GM19239 (cell line): Measurements from ENCODE around the gene MTA2.
"Not testable (repeated sequence)": the region's sequence is repeated elsewhere in the genome, so short reads cannot be mapped to it uniquely, and the experiment has no call there.

ENCODE experiments used
- DNase-seq: peaks from one replicate; pipeline ENCODE4 v3.0.0; 2011; ENCODE audit warnings: low spot score; ENCODE audit not compliant: insufficient read length
- FAIRE-seq: peaks from 2 replicates; lab custom pipeline; 2011; peaks lifted over from hg19 to GRCh38; lab: Jason Lieb, UNC

Gene MTA2

DNA sequence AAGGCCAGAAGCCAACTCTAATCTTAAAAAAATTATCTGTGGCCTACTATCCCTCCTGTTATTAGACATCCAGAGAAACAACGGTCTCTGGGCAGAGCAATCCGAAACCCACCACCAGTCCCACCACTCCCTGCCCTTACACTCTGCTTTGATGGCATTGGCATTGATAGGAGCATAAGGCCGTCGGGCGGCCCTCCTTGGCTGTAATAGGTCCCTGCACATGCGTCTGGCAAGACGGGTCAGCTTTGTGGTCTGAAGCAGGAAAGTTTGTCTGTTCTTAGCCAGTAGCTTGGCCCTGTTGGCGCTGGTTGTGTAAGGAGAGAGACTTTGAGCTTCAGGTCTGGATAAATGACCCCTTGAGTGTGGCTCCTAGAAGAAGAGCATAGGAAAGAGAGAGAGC lies 6.5 kb downstream of the MTA2 start:
- FAIRE-seq (no peak), DNase-seq (no peak)

DNA sequence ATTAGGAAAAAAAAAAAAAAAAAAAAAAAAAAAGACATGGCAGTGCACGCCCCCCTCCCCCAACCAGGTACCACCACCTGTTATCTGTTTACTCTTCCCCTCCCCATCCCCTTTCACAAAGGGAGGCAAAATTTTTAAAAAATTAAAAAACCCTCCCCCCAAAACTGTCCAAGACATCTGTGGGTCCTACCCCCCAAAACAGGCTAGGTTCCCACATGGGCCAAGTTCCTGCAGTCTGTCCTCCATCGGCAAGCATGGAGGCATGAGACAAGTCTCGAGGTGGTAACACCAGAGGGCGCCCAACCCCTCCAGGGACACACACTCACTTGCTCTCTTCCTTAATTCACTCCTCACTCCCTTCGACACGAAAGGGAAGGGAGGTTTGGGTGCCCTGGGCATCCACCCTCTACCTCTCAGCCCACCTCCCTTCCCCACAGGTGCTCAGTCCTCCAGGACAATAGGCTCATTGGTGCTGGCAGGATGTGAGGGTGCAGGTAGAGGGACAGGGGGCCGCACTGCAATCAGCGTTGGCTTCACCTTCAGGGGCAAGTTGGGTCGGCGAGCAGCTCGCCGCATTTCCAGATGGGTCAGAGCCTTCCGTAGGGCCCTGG lies 8.1 kb downstream of the MTA2 start:
- FAIRE-seq (peak; percentile 71), DNase-seq (no peak)

DNA sequence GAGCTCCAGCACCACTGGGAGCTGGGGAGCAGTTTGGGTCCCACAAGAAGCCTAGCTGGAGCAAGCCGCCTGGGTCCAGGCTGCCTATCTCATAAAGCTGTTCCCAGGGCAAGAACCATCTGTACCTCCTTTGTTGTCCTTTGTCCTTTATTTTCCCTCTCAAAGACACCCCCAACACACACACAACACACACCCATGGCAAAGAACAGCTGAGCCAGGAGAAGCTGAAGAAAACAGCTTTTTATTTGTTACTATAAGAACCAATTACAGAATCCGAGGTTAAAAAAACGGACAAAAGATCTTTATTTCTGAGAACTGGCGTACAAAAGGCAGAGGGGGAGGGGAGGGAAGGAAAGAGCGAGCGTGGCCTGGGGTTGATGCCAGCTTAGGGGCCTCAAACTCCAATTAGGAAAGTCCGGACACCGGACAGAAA lies 8.7 kb downstream of the MTA2 start:
- DNase-seq (no peak), FAIRE-seq (no peak)

GRCh38 chr11:62592146-62592815 lies 9.4 kb downstream of the MTA2 start:
- DNase-seq (no peak), FAIRE-seq (no peak)

GRCh38 chr11:62591448-62592145 lies 10.1 kb downstream of the MTA2 start, which contains the start of gene TUT1:
Gene TUT1 (minus strand): TSS chr11:62591523. CDS start chr11:62591485, 38 bp downstream.
- peak; percentile 84 for DNase-seq
- peak; percentile 96 for FAIRE-seq

- FAIRE-seq = no peak
- no peak for DNase-seq
Observed at GRCh38 chr11:62588966-62589637, 12.6 kb downstream of the MTA2 start.

GRCh38 chr11:62585356-62585755 lies 16.3 kb downstream of the MTA2 start:
- not testable (repeated sequence) for FAIRE-seq, DNase-seq

- not testable (repeated sequence) for DNase-seq, FAIRE-seq
Observed at GRCh38 chr11:62581735-62582134, 19.9 kb downstream of the MTA2 start.

- DNase-seq = no peak
- no peak for FAIRE-seq
Observed at GRCh38 chr11:62580959-62581715, 20.5 kb downstream of the MTA2 start.

- DNase-seq (no peak), FAIRE-seq (no peak)
Observed at GRCh38 chr11:62579252-62579651, 22.4 kb downstream of the MTA2 start.

DNA sequence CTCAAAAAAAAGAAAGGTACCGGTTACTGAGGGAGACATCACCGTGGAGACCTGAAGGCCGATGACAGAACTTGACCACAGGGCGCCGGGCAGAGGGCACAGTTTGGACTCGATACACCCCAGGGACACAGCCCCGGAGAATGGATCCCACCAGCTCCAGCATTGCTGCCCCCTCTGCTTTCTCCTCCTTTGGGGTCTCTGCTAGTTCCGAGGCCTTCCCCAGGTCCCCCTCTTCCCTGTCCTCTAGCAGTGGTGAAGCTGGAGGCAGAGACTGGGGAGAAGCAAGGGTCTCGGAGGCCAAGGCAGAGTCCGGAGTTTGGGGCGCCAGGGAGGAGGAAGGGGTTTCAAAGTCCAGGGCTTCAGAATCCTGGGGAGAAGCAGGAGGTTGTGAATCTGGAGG lies 23.1 kb downstream of the MTA2 start:
- no peak for FAIRE-seq

GRCh38 chr11:62577046-62577714 lies 24.5 kb downstream of the MTA2 start:
- no peak for FAIRE-seq
- DNase-seq = no peak

More for the DNA sequence above, 23.1 kb downstream of the MTA2 start:
- DNase-seq = no peak

DNA sequence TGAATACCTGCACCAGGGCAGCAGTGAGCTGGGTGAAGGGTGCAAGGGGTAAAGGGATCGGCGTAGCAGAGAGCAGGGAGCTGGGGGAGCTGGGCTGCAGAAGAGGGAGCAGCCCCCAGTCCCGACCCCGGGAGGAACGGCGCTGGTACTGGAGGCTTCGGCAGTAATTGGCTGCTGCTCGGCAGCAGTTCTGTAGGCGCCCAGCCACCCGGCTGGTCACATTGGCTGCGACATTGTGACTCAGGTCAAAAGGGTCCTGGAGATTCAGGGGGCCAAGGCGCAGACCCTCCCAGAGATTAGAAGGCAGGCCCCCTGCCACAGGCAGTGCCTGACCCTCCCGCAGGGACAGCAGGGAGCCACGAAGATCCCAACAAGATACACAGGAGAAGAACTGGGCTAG lies 25.8 kb downstream of the MTA2 start:
- DNase-seq (no peak), FAIRE-seq (no peak)

DNA sequence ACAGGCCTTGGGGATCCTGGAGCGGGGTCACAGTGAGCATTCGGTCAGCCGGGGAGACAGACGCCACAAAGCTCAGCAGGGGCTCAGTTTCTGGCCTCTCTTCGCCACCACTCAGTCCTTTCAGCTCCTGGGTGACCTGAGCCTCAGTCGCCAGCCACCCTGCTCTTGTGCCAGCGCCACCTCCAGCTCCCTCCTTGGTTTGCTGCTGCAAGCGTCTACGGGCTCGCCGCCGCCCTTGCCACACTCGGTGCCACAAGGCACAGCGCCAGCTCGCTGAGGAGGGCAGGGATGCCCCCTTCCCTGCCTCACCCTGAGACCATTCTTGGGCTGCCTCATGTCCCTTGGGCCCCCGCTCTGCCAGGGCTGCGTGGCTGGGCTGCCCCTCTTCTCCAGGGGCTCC lies 26.5 kb downstream of the MTA2 start:
- no peak for FAIRE-seq
- DNase-seq = no peak

GRCh38 chr11:62574363-62575071 lies 27.1 kb downstream of the MTA2 start:
- FAIRE-seq = peak; percentile 4

DNA sequence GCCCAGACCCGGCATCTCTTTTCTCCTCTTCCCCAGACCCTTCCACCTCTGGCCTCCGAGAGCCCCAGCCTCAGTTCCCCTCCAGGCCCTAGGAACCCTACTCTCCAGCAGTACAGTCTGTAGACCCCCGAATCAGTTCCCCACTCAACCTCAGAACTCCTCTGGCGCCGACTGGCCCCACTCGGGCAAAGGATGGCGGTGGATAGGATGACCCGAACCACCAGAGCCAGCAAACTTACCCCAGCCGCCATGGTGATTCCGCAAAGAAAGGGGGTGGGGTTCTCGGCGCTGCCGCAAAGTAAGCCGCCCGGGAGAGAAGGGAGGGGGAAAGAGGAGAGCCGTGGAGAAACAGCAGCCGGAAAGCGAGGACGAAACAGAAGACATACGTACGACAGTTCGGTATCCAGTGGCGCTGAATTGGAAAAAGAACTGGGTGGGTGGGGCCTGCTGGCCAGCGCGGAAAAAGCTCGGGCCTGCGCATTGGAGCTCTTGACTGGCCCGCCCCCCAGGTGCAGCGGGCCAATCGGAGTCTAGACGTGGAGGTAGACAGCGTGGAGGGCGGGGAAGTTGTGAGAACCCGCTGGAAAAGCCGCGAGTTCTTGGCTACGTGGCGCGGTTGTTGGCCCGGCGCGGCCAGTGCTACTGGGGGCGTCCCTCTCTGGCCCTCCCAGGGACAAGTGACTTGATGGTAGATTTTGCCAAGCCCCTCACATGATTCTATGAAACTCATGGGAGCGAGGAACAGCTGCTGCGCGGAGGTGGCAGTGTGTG lies 27.9 kb downstream of the MTA2 start, which contains the start of gene EEF1G:
Gene EEF1G (minus strand): TSS at position 300 of the 771 bp plus-strand sequence. CDS start 49 bp downstream, at position 251.
- DNase-seq (peak; percentile 94), FAIRE-seq (peak; percentile 96)

More at GRCh38 chr11:62574363-62575071, 27.1 kb downstream of the MTA2 start:
- DNase-seq = peak; percentile 24

DNA sequence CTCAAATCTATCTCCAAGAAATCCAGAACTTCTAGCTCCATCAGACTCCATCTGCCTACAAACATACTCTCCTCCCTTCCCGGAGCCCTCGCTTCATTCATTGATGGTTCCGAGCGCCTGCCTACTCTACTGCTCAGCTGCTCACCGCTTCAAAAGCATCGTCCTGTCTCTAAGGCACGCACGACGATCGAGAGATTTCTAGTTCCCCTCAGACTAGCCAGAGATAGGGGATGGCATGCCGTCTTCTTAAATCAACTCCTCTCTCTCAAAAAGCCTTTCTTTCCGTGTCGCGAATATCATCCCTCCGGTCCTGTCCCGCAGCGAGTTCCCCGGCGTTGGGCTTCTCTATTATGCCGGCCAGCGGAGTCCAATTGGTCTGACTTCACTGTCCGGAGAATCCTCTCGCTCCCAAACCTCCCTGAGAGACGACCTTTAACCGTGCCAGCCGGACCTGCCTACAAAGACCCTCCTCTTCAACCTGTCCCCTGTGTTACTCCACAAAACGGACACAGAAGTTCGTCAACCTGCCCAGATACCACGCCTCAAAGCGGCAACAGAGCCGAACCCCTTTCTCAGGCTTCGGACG lies 28.6 kb downstream of the MTA2 start:
- FAIRE-seq (no peak), DNase-seq (no peak)

- no peak for FAIRE-seq
Observed at GRCh38 chr11:62572431-62572830, 29.2 kb downstream of the MTA2 start.

More at GRCh38 chr11:62572431-62572830, 29.2 kb downstream of the MTA2 start:
- DNase-seq = no peak
